IPS-18a (cell line): Measurements from ENCODE around the gene DENND6B.

ENCODE experiments used
- H3K27ac ChIP-seq: one replicate; pipeline ENCODE4 v1.5.1; 2013; ENCODE audit warnings: low read length
- H3K27me3 ChIP-seq: one replicate; pipeline ENCODE4 v1.6.1; 2013; ENCODE audit warnings: mild to moderate bottlenecking, low read length; ENCODE audit not compliant: control insufficient read depth, insufficient read depth
- H3K36me3 ChIP-seq: one replicate; pipeline ENCODE4 v1.6.1; 2013; ENCODE audit warnings: low read depth, low read length; ENCODE audit not compliant: control insufficient read depth
- H3K4me1 ChIP-seq: one replicate; pipeline ENCODE4 v1.6.1; 2013; ENCODE audit warnings: low read depth, low read length; ENCODE audit not compliant: control insufficient read depth
- H3K4me3 ChIP-seq: one replicate; pipeline ENCODE4 v1.5.1; 2013; ENCODE audit warnings: low read length
- H3K9ac ChIP-seq: one replicate; pipeline ENCODE4 v1.6.1; 2013; ENCODE audit warnings: mild to moderate bottlenecking, low read length, moderate library complexity
- H3K9me3 ChIP-seq: one replicate; pipeline ENCODE4 v1.6.1; 2013; ENCODE audit warnings: low read depth, low read length; ENCODE audit not compliant: control insufficient read depth

The DENND6B gene

DNA sequence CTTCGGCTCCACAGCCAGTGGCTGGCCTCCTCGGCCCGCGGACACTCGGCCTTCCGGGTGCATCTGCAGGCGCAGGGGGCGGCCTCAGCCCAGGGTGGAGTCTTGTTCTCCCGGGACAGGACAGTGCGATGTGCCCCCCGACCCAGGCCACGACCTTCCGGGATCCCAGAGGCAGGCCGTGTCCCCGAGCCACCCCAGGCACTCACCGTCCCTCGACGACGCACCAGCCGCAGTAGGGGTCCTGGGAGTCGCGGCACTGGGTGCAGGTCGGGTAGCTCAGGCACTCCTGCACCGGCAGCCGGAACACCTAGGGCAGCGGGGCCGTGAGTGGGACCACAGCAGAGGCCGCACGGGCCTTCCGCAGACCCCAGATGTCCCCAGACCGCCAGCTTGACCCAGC, 39.1 kb downstream of the DENND6B start:
- no peak overlapping the region for H3K9ac ChIP-seq
- H3K27me3 ChIP-seq: no peaks in the 10 kb centered on the region
- H3K27ac ChIP-seq: no peak overlapping the region
- H3K9me3 ChIP-seq: no peaks in the 10 kb centered on the region
- H3K36me3 ChIP-seq: peaks cover 4% of the 10 kb centered on the region
- no peak overlapping the region for H3K4me3 ChIP-seq
- peaks cover 4% of the 10 kb centered on the region for H3K4me1 ChIP-seq

DNA sequence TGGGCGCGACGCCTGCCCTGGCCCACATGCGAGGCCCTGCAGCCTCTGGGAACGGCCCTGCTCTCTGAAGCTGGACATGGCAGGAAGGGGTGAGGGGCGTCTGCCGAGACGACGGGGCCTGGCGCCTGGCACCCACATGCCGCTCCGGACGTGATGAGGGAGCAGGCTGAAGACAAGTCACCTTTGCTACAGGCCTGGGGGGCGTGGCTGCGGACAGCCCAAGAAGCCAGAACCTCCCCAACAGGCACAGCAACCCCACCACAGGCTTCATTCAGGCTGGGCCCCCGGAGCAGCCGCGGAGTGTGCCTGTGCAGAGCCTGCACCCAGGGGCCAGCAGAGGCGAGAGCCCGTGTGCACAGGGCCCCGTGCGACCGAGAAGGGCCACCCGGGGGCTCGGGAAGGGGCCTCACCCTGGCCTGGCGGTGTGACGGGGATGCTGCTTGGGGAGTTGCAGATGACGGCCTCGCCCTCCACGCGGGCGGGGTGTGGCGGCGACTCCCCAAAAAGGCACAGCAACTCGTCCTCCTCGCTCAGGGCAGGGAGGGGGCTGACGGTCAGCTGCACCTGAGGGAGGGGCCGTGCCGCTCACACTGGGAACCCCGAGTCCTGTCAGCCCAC, 40.0 kb downstream of the DENND6B start:
- H3K4me3 ChIP-seq: no peak overlapping the region
- no peak overlapping the region for H3K27ac ChIP-seq
- H3K4me1 ChIP-seq: no peaks in the 10 kb centered on the region
- no peak overlapping the region for H3K9ac ChIP-seq
- no peaks in the 10 kb centered on the region for H3K27me3 ChIP-seq
- peaks cover 8% of the 10 kb centered on the region for H3K36me3 ChIP-seq
- no peaks in the 10 kb centered on the region for H3K9me3 ChIP-seq

DNA sequence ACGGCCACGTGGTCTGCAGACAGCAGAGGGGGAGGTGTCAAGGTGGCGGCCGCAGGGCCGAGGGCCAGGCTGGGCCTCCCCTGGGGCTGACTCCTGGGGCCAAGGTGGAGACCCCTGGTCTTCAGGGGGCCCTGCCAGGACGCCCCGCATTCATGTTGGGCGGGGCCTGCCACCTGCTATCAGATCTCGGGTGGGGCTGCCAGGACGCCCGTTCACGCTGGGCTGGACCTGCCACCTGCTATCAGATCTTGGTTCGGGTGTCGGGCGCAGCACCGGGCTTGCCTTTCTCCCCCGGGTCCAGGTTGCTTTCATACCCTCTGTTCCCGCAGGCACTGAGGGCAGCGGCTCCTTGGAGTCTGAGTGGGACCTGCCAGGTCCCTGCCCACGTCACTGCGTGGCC, 40.5 kb downstream of the DENND6B start:
- Histone ChIP-seq H3K4me1 (no peaks in the 10 kb centered on the region), H3K9me3 (no peaks in the 10 kb centered on the region), H3K27me3 (no peaks in the 10 kb centered on the region), H3K27ac (no peak overlapping the region), H3K36me3 (peaks cover 12% of the 10 kb centered on the region), H3K9ac (no peak overlapping the region), H3K4me3 (no peak overlapping the region)

DNA sequence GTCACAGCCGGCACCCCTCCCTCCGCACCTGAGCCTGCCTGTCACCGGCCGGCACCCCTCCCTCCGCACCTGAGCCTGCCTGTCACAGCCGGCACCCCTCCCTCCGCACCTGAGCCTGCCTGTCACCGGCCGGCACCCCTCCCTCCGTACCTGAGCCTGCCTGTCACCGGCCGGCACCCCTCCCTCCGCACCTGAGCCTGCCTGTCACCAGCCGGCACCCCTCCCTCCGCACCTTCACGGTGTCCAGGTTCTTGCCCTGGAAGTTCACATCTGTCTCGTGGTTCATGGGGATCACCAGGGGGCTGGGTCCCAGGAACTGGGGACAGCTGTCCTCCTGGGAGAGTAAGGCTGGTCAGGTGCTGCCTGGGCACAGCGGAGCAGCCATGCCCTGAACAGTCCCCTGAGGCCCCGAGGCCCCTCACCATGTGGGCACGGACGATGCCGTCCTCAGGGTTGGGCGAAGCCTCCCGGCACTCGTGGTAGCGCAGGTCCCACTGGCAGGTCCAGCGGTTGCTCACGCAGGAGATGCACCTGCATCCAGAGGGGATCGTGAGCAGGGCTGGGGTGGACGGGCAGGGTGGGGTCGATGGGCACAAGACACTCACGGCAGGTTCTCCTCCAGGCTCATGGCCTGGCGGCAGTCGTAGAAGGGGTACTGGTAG, 41.1 kb downstream of the DENND6B start:
- no peak overlapping the region for H3K4me3 ChIP-seq
- no peak overlapping the region for H3K27ac ChIP-seq
- H3K36me3 ChIP-seq: peaks cover 18% of the 10 kb centered on the region
- H3K27me3 ChIP-seq: no peaks in the 10 kb centered on the region
- H3K9me3 ChIP-seq: no peaks in the 10 kb centered on the region
- H3K4me1 ChIP-seq: no peaks in the 10 kb centered on the region
- no peak overlapping the region for H3K9ac ChIP-seq

- Histone ChIP-seq H3K4me1 (no peaks in the 10 kb centered on the region), H3K27ac (no peak overlapping the region)
Observed at GRCh38 chr22:50284479-50284878, 42.3 kb downstream of the DENND6B start.

DNA sequence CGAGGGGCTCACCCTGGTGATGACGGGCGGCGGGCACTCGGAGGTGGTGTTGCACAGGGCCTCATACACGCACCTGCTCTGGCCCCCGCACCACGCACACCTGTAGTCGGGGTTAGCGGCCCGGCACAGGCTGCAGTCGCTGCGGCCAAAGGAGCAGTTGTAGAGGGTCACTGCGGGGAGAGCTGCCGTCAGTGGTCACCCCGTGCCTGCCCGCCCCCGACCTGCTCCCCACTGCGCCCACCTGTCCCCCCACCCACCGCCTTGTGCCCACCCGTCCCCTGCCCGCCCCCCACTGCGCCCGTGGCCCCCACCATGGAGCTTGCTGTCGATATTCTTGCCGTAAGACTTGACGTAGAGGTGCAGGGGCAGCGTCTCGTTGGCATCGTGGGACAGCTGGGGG, 43.0 kb downstream of the DENND6B start:
- Histone ChIP-seq H3K36me3 (peaks cover 25% of the 10 kb centered on the region), H3K9ac (no peak overlapping the region), H3K4me1 (no peaks in the 10 kb centered on the region), H3K4me3 (no peak overlapping the region), H3K9me3 (no peaks in the 10 kb centered on the region), H3K27ac (no peak overlapping the region), H3K27me3 (no peaks in the 10 kb centered on the region)

More at GRCh38 chr22:50284479-50284878, 42.3 kb downstream of the DENND6B start:
- Histone ChIP-seq H3K27me3 (no peaks in the 10 kb centered on the region), H3K9me3 (no peaks in the 10 kb centered on the region), H3K4me3 (no peak overlapping the region), H3K9ac (no peak overlapping the region), H3K36me3 (peaks cover 21% of the 10 kb centered on the region)

DNA sequence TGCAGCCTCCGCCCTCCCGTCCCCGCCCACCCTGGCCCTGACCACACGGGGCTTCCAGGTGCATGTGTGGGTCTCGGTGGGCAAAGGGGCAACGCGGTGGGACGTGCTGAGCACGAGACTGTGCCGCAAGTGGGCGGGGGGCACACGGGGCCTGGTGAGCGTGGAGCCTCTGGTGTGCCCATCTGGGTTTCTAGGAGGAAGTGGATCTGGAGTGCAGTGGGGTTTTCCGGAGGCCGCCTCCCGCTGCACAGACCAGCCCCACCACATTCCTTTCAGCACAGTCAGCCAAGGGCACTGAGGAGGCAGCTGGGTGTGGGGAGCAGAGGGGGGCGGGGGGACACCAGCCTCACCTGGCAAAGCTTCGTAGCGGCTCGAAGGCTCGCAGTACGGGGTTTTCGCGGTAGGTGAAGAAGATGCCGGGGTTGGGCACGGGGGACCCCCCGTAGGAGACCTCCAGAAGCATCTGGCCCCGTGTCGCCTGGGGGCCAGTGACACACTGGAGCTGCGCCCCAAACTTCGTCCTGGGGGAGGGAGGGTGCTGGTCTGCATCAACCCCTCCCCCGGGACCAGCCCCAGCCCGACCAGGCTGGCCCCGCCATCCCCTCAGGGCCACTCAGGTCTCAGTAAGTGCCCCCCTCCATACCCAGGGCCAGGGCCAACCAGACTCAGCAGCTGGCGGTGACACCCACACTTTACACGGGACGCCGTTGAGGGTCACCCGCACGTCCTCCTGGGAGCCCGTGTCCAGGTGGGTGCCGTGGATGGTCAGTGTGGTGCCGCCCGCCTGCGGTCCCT, 44.3 kb downstream of the DENND6B start:
- H3K9me3 ChIP-seq: no peaks in the 10 kb centered on the region
- no peak overlapping the region for H3K9ac ChIP-seq
- no peak overlapping the region for H3K27ac ChIP-seq
- H3K4me1 ChIP-seq: no peaks in the 10 kb centered on the region
- no peaks in the 10 kb centered on the region for H3K27me3 ChIP-seq
- H3K4me3 ChIP-seq: no peak overlapping the region
- peaks cover 31% of the 10 kb centered on the region for H3K36me3 ChIP-seq

DNA sequence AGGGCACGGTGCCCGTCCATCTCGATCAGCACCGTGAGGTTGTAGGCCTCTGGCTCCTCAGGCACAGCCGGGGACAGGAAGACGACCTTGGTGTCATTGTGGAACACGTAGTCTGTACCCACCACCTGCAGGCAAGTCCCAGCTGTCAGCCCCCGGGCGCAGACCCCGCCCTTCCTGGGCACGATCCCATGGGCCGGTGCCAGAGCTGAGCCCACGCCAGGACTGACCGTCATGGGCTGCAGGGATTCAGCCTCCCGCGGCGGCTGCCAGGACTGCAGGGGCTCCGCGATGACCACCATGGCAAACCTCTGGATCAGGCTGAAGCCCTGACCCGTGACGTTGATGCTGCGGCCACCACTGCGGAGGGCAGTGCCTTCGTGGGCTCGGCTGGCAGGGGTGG, 44.9 kb downstream of the DENND6B start:
- Histone ChIP-seq H3K9me3 (no peaks in the 10 kb centered on the region), H3K27ac (no peak overlapping the region), H3K27me3 (no peaks in the 10 kb centered on the region), H3K36me3 (peaks cover 35% of the 10 kb centered on the region), H3K4me3 (no peak overlapping the region), H3K9ac (no peak overlapping the region), H3K4me1 (no peaks in the 10 kb centered on the region)

GRCh38 chr22:50281384-50281760, 45.4 kb downstream of the DENND6B start:
- Histone ChIP-seq H3K9ac (no peak overlapping the region), H3K4me1 (no peaks in the 10 kb centered on the region), H3K36me3 (peaks cover 39% of the 10 kb centered on the region), H3K27ac (no peak overlapping the region), H3K4me3 (no peak overlapping the region), H3K27me3 (no peaks in the 10 kb centered on the region), H3K9me3 (no peaks in the 10 kb centered on the region)

- no peaks in the 10 kb centered on the region for H3K27me3 ChIP-seq
- H3K4me3 ChIP-seq: no peak overlapping the region
- H3K9ac ChIP-seq: no peak overlapping the region
- no peaks in the 10 kb centered on the region for H3K9me3 ChIP-seq
- H3K4me1 ChIP-seq: no peaks in the 10 kb centered on the region
- H3K36me3 ChIP-seq: peaks cover 36% of the 10 kb centered on the region
- H3K27ac ChIP-seq: no peak overlapping the region
Observed at GRCh38 chr22:50280708-50281383, 46.0 kb downstream of the DENND6B start.

DNA sequence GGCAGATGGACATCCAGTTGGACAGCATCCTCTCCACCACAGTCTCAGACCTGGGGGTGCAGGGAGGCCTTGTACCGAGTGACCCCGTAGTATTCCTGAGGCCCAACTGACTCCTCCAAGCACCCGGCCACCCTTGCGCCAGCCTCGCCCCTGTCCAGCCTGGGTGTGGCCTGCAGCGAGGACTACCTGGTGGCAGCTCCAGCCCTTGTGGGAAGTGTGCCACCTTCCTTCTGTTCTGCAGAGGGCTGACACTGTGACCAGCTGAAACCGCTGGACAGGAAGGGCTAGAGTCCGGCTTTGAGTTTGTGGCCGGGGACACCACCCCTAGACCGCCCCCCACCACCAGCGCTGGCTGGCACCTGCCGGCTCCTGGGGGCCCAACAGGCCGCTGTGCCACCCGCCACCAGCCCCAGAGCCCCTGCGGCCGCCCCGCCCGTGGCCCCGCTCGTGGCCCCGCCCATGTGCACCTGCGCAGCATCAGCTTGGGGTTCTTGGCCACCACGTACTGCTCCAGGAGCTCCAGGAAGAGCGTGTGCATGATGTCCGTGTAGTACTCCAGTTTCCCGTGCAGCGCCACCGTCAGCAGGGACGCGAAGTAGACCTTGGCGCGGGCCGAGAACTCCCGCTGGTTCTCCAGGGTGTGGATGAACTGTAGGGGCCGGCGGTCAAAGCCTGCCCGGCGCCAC, 46.6 kb downstream of the DENND6B start:
- Histone ChIP-seq H3K27me3 (no peaks in the 10 kb centered on the region), H3K4me1 (no peaks in the 10 kb centered on the region), H3K9me3 (no peaks in the 10 kb centered on the region), H3K27ac (no peak overlapping the region), H3K36me3 (peaks cover 37% of the 10 kb centered on the region), H3K4me3 (no peak overlapping the region), H3K9ac (no peak overlapping the region)
